Fibroblast of peridontal ligament (primary cell): ENCODE measurements around the gene PTPRR.

ENCODE experiments used
- DNase-seq: peaks from one replicate; pipeline ENCODE4 v3.0.0-alpha.2; 2010; ENCODE audit errors: extremely low read depth

PTPRR gene

DNA sequence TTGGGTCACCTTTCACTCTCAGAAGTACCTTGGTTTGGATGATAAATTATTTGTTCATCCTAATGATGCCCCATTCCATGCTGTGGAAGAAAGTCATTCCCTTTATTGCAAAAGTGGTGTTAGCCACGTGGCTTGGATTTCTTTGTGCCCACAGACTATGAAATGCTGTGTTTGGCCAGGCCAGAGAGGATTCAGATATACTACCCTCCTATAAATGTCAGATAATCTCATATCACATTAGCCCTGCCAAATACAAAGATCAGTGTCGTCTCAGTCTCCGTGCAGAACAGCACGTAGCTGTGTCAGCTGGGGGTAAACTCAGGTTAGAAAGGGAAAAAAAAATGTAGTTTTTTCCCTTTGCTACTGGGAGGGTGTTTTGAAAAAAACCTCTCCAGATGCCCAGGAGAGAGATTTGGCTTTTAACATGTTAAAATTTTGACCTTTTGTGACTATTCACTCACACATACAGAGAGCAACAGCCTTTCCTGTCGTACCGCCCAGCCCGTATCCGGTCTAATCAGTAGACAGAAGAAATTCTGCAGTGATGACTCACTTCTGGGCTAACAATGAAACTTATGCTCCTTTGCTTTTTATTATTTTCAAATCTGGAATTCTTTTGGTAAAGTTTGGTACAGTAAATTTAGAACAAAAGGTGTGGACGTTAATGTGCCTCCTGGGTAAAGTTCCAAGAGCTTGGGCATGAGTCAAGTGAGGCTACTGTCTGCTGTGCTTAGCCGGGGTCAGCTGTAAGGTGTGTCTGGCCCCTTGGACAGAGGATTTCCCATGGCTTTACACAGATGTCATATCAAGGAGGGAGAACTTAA is 274.8 kb downstream of the PTPRR start:
- peak; percentile 80 for DNase-seq

DNA sequence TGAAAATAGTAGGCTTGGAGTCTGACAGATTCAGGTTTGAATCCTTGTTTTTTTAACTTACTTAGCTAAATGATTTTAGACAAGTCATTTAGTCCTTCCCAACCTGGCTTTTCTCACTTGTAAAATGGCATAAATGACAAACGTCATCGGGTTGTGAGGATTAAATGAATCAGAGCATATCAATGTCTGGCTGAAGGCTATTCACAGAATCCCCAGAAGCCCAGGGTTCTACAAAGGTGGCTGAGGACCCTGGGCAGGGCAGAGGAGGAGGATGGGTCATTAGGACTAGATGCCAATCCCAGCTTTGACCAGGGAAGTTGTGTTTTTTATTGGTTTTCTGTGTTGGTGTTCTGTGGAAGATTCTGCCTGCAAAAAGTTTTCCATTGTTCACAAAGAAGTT is 275.7 kb downstream of the PTPRR start:
- DNase-seq = no peak

DNA sequence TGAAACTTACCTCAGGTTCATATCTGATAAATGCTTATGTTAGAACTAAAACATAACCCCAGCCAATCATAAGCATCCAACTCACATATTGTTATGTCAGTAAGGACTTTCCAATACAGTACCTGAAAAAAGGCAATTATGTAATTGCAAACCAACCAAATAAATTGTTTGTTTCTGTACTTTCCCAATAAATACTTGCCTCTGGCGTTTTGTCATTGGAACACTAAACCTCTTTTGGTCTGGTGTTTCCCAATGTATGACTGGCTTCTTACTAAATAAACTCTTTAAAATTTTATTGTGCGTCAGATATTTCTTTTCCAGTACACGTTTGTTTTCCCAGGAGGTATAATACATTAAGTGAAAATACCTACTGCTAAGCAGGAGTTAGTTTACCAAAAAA is 276.6 kb downstream of the PTPRR start:
- no peak for DNase-seq

DNA sequence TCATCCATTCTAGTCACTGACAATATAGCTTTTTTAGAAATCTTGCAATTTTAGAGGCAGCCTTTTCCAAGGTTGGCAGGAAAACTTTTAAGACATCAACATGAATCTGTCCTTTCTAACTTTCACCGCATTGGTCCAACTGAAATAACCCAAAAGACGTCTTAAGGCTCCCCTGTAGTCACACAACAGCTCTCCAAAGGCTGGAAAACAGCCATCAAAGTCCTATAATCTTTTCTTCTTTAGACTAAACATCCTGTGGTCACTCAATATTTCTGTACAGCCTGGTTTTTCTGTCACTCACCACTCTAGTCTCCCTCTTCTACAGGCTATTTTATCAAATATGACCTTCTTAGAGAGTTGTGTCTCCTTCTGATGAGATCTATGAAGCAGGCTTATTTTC is 278.8 kb downstream of the PTPRR start:
- DNase-seq = no peak

DNA sequence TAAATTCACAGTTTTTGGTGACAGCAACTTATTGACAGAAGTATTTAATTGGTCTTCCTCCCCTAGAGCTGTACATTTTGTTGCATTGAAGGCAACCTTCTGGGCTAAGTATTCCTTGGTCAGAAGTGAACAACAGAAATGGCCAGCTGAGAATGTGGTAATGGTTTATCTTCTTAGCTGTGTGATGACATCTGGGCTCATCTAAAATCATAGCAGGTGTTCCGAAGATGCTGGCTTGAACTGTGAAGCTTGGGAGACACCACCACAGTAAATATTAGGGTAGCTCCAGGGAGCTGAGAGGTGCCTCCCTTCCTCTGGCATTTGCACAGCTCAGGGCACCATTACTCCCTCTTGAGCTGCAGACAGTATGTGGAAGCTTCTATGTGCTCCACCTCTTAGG is 279.6 kb downstream of the PTPRR start:
- no peak for DNase-seq

DNA sequence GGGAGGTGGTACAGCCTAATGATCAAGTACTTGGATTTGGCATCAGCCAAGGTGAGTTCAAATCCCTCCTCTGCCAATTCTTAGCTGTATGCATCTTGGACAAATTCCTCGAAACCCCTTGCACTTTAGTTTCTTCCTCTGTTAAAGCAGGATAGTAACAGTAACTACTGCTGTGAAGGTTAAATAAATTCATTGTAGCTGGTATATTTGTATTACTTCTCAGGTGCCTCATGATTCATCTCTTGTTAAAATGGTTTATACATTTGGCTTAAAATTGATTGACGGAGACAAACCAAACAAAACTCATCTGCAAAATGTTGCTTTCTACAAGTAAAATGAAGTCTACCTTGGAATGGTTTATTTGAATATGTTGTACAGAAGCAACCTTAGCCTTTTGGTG is 281.0 kb downstream of the PTPRR start:
- DNase-seq = no peak

DNA sequence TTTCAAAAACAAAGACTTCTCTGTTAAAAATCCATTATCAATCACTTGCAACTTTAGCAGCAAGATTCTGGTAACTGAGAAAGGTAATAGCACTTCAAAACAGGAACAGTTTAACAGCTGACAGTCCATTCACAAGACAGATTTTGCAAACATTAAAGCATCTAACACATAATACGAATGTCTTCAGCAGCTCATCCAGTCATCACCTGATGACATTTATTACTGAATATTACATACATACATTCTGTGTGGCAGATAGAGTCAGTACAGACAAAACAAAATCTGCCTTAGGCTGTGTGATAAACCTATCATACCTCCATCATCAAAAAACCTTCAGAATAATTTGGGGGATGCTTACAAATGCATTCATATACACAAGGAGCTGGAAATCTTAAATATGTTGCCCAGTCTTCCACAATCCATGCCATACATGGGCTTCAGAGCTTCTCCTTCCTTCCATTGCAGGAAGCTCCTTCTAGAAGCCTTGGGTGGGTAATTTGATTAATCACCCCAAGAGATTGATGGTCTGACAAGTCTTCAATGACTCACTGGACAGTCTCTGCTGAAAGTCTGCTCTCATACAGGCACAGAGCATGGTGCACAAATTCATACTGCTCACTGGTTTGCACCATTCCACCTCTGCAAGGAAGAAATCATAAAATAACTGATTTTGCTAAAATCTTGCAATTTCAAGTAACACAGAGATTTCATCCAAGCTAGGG is 281.7 kb downstream of the PTPRR start:
- no peak for DNase-seq

DNA sequence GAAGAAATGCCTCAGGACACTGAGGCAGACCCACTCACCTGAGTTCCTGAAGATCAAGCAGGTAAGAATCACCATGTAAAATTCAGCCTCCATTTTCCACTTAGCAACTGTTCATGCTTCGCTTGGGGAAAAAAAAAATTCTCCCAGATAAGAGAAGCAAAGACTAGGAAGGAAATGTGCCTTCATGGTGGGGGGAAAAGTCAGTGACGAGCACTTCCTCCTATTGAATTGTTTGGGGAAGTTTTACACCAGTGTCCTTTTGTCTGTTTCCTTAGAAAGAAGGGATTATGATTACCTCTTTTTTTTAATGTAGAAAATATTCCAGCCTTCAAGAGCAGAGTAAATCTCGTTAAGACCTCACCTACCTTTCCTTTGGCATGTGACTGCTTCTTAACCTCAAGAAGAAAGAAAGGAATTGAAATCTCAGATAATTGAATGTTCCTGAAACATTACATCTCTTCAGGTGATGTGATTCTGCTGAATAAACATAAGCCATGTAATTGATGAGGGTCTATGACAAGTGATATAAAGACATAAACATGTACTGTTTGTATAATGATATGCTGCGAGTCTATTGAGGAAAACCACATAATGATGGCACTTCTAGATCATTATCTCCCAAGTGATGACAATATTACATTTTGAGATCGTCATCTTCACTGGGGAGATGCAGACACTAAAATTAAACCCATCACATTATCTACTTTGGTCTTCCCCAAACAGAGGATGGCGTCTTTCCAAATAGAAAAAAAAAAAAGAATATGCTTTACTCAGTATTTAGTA is 283.0 kb downstream of the PTPRR start, which contains the start of gene PTPRB:
PTPRB (minus strand) TSS at position 127 of the 783 bp plus-strand sequence; CDS start at position 93, 34 bp downstream.
- DNase-seq = no peak

DNA sequence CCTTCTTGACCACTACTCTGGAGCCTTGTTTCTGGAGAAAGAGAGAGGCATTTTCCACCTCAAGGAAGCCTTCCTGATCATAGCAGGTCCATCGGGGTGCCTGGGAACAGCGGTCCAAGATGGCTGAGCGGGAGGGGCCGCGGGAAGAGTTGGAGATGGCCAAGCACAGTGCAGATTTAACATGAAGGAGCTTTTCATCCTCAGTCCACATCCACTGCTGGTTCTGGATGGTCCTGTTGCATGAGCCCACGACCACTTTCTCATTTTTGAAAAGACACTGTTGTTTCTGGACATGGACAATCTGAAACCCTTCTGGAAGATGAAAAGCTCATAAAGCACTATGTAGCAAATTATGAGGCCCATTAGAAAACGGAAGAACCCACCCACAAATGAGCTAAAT is 284.8 kb downstream of the PTPRR start:
- no peak for DNase-seq

DNA sequence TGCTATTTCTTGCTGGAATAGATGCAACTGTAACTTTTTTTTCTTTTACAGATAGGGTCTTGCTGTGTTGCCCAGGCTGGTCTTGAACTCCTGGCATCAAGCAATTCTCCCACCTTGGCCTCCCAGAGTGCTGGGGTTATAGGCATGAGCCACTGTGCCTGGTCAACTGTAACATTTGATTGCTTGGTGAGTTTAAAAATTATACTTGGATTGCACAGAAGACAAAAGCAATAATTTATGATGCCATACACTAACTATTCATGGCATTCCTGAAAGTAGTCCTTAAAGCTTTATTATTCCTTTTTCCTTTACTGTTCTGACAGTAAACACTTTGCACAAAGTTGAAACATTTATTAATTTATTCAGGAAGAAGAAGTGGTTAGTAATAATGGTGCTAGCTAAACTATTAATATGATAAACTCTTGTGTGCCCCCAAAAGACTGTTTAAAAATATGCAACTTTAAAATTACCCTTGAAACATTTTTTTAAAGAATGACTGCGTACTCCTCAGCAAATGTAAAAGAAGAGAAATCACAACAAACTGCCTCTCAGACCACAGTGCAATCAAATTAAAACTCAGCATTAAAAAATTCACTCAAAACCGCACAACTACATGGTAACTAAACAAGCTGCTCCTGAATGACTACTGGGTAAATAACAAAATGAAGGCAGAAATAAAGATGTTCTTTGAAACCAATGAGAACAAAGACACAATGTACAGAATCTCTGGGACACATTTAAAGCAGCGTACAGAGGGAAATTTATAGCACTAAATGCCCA is 291.6 kb downstream of the PTPRR start:
- DNase-seq = no peak

DNA sequence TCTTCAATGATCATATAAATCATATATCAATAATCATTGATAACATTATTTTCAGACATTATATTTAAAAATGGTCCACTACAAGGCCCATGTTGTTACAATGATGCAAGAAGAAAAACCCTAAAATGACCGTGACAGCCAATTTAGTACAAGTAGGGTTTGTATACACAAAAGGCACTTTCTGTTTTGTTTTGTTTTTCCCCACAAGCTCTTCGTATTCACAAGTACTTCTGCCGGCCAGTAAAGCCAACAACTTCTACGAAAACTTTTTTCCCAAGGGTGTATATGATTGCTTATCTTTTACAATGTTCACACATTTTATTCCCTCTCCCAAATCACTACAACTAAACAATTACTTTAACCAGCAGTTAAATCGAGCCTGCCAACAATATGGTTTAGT is 292.9 kb downstream of the PTPRR start:
- peak; percentile 56 for DNase-seq

DNA sequence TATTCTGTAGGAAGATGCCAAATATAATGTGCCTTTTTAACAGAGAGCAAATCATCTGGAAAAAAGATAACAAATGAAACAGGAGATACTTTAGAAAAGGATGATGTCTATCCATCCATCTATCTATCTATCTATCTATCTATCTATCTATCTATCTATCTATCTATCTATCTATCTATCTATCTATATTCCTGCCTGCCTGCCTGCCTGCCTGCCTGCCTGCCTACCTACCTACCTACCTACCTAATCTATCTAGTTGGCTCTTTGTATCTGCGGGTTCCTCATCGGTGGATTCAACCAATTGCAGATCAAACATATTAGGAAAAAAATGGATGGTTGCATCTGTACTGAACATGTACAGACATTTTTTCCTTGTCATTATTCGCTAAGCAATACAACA is 294.4 kb downstream of the PTPRR start:
- no peak for DNase-seq

DNA sequence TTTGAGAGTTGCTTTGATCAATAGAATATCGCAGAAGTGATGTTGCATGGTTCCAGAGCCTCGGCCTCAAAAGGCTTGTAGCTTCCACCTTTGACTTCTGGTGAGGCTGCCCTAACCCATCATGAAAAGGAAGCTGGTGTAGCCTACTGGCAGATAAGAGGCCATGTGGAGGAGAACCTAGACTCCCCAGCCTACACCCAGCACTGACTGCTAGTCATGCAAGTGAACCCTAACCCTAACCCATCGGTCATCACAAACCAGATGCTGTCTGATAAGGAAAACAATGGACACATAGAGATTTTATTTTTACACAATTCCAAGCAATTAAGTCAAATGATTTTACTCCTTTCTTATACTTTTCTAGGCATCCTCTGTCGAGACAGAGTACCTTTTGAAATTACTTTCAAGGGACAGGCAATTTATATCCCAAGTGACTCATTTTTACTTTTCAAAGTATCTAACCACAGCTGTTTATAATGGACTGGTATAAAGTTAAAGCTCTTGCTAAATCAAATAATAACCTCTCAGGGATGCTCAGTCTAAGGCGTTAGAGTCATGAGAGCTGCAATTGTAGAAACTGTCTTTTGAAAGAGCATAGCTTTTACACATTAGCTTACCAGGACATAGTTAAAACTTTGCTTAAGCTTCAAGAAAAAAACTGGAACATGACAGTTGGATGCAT is 300.9 kb downstream of the PTPRR start:
- no peak for DNase-seq

DNA sequence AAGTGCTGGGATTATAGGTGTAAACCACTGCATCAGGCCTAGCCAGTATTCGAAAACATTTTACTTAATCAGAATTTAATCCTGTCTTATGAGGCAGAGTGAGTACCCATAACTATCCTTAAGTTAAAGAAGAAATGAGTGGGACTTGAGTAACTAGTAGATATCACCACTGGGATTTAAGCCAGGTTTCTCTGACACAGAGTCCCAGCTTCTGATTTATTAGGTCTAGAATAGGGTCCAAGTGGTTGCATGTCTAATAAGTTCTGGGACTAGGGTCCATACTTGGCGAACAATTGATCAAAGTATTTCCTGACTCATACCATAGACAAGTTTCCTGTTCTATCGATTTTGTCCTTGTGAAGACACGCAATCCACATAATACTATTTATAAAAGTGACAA is 302.2 kb downstream of the PTPRR start:
- no peak for DNase-seq

DNA sequence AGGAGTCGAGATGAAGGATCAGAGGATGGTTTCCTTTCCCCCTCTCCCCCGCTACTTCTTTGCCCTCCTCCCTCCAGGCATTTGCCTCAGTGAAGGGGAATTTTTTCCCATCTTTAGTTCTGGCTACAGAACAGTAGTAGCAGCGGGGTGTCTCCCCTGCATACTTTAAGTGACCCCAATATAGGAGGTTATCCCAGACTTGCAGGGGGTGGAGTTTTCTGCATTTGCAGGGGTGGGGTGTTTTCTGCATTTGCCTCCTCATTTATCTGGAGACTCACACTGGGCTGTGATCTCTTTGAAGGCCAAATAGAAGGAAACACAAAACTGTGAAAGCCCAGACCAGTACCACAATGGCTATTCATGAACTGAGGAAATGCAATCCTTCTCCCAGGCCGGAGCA is 303.1 kb downstream of the PTPRR start:
- DNase-seq = no peak

DNA sequence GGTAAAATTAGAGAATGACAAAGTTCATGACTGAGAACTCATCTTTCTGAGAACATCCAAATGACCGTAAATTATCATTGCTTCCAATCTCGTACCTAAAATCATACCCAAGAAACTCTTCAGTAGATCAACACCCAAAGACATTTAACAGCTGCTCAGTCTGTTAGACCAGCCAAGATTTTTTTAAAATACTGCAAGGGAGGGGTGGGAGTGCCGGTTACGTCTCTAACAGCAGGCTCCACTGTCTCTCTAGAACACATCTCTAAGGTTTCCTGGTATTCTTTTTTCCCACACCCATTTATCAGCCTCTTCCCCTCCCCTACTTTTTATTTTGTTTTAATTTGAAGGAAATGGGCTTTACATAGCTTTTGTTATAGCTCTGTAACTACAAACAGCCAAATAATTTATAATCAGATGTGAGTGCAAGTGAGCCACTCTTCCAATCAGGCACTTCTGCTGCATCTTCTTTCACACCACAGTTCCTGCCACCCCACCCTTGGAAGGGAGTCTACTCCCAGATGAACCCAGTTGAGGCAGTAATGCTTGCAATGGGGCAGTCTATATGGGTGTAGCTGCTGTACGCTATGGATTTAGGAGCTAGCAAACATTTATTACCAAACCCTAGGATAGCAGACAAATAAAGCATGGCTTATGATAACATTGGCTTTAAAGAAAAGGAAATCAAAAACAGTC is 305.2 kb downstream of the PTPRR start:
- no peak for DNase-seq

DNA sequence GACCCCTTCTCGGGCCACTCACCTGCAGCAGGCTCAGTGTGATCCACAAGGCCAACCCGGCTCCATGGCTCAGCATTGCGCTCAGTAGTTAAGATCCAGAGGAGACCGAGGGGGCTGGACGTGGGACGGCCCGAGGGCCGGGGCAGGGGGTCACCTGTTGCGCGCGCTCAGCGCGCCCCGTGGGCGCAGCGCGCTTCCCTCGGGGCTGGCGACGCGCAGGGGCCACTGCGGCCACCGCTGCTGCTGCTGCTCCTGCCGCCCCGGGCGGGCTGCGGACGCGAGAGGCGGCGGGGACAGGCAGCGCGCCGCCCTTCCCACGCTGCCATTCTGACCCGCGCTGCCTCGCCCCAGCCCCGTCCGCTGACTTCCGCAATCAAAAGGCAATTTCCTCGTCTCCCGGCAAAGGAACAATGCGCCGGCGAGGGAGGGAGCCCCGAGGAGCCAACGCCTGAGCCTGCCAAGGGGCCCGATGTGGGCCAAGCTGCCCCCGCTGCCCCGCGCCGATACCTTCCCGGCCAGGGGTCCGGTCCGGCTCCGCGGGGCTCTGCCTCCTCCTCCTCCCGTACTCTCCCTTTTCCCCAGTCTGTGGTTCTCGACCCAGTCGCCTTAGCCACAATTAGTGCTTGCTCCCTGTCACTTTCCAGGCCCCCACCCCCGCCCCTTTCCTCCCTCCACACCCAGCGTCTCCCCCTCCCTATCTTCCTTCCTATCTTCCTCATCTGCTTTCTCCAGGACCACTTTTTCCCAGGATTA is 310.6 kb downstream of the PTPRR start:
- DNase-seq = no peak

DNA sequence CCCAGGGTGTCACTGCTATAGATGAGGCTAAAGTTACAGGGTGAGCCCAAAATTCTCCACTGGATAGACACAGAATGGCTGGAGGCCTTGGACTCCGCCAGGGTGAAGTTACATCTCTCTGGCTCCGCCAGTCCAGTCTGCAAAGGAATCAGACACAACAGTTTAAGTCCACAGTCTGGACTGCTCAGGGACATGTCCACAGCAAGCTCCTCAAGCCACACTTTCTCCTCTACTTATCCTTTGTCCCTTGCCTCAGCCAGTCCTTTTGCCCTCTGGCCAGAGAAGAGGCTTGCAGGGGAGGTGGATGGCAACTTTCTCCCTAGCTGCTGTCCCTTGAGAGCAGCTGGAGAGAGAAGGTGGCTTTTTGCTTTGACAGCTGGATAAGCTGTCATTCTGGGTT is 311.3 kb downstream of the PTPRR start:
- no peak for DNase-seq

DNA sequence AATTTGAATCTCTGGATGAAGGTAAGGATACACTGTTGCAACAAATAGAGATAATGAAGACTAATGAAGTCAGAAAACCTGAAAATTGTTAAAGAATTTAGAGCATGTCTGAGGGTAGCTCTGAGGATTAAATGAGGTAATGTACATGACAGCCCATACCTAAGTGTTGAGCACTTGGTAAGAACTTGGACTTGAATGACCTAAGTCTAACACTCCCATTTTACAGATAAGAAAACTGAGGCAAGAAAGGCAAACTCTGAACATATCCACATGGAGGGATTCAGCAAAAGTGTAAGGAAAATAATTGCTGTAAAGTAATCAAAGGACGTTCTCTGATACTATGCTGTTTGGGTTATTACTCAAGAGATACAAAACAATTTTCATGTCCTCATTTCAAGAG is 312.4 kb downstream of the PTPRR start:
- no peak for DNase-seq

DNA sequence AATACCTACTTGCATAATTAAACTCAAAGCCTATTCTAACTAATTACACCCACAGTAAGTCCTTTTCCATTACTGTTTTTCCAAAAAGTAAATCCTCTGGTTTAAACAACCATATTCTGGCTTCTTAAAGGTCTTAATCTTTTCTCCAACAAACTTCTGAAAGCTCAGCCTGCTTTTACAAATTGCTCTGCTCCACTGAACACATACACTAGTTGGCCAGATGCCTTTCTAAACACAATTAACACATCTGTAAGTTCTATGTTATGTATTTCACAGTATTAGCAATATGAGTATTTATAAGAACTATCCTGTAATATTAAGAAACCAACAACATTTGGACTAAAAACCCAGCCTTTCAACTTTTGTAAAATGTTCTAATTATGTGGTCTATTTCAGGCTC is 313.4 kb downstream of the PTPRR start:
- DNase-seq = no peak
